Measurements from ENCODE around the gene EFS. TPM values are rescaled to one million over a fixed set of nuclear protein-coding genes. Genes with fewer than 3 reads are reported as not detected.

Gene EFS
- total RNA-seq, 4 donors from 2014 or later: 0.60 to 10.5 (median 3.3) TPM

DNA sequence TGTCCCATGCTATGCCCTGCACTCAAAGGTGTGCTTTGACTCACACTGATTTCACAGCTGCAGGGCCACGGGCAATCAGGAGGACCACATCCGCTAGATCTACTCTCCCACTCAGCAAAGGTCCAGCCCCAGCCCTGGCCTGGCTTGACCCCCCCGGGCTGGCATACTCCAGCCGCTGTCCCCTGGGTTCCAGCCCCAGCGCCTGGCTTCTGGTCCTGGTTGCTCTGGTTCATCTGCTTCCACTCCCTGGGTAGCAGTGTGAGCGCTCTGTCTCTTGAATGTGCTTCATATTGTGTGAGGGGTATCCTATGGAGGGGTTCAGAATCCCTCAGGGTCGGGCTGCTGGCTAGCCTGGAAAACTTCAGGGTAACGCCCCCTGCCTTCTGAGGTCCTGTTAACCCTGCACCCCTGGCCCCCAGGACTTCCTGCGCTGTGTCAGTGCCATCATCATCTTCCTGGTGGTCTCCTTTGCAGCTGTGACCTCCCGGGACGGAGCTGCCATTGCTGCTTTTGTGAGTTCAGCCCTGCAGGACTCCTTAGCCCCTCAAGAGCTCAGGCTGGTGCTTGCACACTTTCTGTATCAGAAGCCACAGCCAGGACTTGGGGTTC is 13.7 kb upstream of the EFS start:
- 77 to 82% methylated on average over 4 to 10 of the region's 11 CpGs for WGBS, 2 donors (ENCODE audit: low coverage in 1 of 2)

DNA sequence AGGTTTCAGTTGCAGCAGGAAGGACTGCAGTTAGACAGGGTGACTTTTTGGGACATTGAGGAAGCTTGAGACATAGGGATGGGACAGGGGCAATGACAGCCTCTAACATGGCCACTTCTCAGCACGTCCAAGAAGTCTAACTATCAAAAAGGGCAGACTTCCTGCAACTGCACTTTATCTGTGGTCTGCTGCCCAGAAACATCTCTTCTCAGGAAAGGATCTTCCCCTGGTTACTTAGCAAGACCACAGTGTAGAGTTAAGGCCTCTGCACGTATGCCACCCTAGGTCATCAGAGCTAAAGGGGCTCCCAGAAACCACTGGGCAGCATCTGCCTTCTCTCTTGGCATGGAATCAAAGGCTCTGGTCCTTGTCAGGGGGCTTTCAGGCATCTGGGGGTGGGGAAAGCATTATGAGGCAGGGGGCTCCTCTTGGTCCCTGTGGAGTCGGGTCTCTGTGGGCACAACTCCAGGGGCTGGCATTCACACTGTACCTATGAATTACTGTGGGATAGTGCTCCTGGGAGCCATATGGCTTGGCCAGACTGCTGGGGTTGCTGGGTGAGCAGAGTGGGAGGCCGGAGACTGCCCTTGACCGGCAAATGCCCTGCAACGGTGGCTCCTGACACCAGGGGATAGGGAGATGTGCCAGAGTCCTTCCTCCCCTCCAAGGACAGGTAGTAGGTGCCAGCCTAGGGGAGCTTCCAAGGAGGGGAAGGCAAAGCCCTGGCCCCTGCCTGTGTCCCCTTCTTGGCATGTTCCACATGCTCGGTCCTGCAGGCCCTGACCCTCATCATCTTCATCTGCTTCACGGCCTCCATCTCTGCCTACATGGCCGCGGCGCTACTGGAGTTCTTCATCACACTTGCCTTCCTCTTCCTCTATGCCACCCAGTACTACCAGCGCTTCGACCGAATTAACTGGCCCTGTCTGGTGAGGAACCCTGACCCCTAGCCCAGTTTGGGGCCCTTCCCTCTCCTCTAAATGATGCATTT is 12.9 kb upstream of the EFS start:
- no peaks in the 10 kb centered on the region for H3K27me3 ChIP-seq
- no peak overlapping the region for H3K4me3 ChIP-seq
- in situ Hi-C loops (cut with MboI; ENCODE audit: low pct_ligation_motif_present in 1 of 4, low pct_unique_long_range_greater_than_20kb in 1 of 4, low sequenced_read_pairs in 3 of 4) (loop anchor here in 1 of 4 donors (25.0 kb wide), 1 partner anchor 116 kb away; no protein-coding TSS in a partner anchor), intact Hi-C loops (cut with DNase I; ENCODE audit: low total_unique reads) (loop anchor here (2.0 kb wide), 1 partner anchor 111 kb away; no protein-coding TSS in a partner anchor)
- no peaks in the 10 kb centered on the region for H3K9me3 ChIP-seq
- H3K36me3 ChIP-seq: no peaks in the 10 kb centered on the region
- WGBS, 2 donors (ENCODE audit: low coverage in 1 of 2): 81 to 96% methylated on average over 8 to 14 of the region's 14 CpGs
- H3K27ac ChIP-seq: peak overlapping the region in 1 of 4 donors; percentile 38
- TF ChIP-seq, protein P1, sequence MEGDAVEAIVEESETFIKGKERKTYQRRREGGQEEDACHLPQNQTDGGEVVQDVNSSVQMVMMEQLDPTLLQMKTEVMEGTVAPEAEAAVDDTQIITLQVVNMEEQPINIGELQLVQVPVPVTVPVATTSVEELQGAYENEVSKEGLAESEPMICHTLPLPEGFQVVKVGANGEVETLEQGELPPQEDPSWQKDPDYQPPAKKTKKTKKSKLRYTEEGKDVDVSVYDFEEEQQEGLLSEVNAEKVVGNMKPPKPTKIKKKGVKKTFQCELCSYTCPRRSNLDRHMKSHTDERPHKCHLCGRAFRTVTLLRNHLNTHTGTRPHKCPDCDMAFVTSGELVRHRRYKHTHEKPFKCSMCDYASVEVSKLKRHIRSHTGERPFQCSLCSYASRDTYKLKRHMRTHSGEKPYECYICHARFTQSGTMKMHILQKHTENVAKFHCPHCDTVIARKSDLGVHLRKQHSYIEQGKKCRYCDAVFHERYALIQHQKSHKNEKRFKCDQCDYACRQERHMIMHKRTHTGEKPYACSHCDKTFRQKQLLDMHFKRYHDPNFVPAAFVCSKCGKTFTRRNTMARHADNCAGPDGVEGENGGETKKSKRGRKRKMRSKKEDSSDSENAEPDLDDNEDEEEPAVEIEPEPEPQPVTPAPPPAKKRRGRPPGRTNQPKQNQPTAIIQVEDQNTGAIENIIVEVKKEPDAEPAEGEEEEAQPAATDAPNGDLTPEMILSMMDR (IDR thresholded peaks at IDR 0.05): no peak
- TF ChIP-seq POLR2AphosphoS5 (IDR thresholded peaks at IDR 0.05) (no peak), EP300 (IDR thresholded peaks at IDR 0.05; ENCODE audit: low read depth) (no peak), POLR2A (IDR thresholded peaks at IDR 0.05) (no peak)
- peaks cover 0 to 6% (median 0%) of the 10 kb centered on the region in 4 donors for H3K4me1 ChIP-seq
- no peak for DNase-seq

More for the DNA sequence above, 13.7 kb upstream of the EFS start:
- intact Hi-C loops (cut with DNase I; ENCODE audit: low total_unique reads): loop anchor here (2.0 kb wide), 1 partner anchor 112 kb away; no protein-coding TSS in a partner anchor
- peaks cover 0 to 6% (median 0%) of the 10 kb centered on the region in 4 donors for H3K4me1 ChIP-seq
- no peak overlapping the region for H3K27ac ChIP-seq
- no peaks in the 10 kb centered on the region for H3K9me3 ChIP-seq
- DNase-seq: no peak
- no peak for TF ChIP-seq EP300 (IDR thresholded peaks at IDR 0.05; ENCODE audit: low read depth)
- TF ChIP-seq, protein P1 (IDR thresholded peaks at IDR 0.05): no peak
- TF ChIP-seq POLR2A (IDR thresholded peaks at IDR 0.05): no peak
- no peak for TF ChIP-seq POLR2AphosphoS5 (IDR thresholded peaks at IDR 0.05)
- H3K36me3 ChIP-seq: no peaks in the 10 kb centered on the region
- in situ Hi-C loops (cut with MboI; ENCODE audit: low pct_ligation_motif_present in 1 of 4, low pct_unique_long_range_greater_than_20kb in 1 of 4, low sequenced_read_pairs in 3 of 4): loop anchor here in 1 of 4 donors (25.0 kb wide), 1 partner anchor 116 kb away; no protein-coding TSS in a partner anchor
- H3K4me3 ChIP-seq: no peak overlapping the region
- H3K27me3 ChIP-seq: no peaks in the 10 kb centered on the region

DNA sequence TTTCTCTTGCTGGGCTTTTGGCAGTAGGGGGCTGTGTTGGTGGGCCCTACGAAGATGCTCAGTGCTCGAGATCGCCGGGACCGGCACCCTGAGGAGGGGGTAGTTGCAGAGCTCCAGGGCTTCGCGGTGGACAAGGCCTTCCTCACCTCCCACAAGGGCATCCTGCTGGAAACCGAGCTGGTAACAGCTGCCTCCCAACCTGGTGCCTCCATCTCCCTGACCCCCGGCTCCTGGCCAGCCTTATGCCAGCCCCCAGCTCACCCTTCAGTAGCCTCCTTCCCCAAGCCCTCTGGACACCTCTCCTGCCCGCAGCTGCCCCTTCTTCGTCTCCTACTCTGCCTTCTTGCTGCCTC is 12.2 kb upstream of the EFS start:
- Histone ChIP-seq H3K4me3 (no peak overlapping the region), H3K27ac (peak overlapping the region in 2 of 4 donors; percentile 27 to 38), H3K4me1 (peaks cover 0 to 6% (median 0%) of the 10 kb centered on the region in 4 donors), H3K27me3 (no peaks in the 10 kb centered on the region), H3K9me3 (no peaks in the 10 kb centered on the region), H3K36me3 (no peaks in the 10 kb centered on the region)
- intact Hi-C loops (cut with DNase I; ENCODE audit: low total_unique reads) (no loop called here), in situ Hi-C loops (cut with MboI; ENCODE audit: low pct_ligation_motif_present in 1 of 4, low pct_unique_long_range_greater_than_20kb in 1 of 4, low sequenced_read_pairs in 3 of 4) (loop anchor here in 1 of 4 donors (25.0 kb wide), 1 partner anchor 115 kb away; no protein-coding TSS in a partner anchor)
- 80% methylated on average over 11 of the region's 11 CpGs; no CpG with 5 or more reads in 1 of the 2 donors for whole genome bisulfite sequencing, 2 donors (ENCODE audit: low coverage in 1 of 2)
- TF ChIP-seq, protein P1 (IDR thresholded peaks at IDR 0.05): no peak
- TF ChIP-seq POLR2AphosphoS5 (IDR thresholded peaks at IDR 0.05) (no peak), EP300 (IDR thresholded peaks at IDR 0.05; ENCODE audit: low read depth) (no peak), POLR2A (IDR thresholded peaks at IDR 0.05) (no peak)
- DNase-seq: no peak

Measured in transverse colon (tissue), 4 donors.